Suprapubic skin (tissue), 4 donors: Measurements from ENCODE around the gene HMGN3.

Experiments used
- CTCF ChIP-seq, 2 donors: fragments of 200-600 bp in 1 of 2; fragments of 450-650 bp in 1 of 2; sonication (generic) in 1 of 2; IDR thresholded peaks; one replicate each; pipeline ENCODE4 v1.5.1; 2016 to 2019; ENCODE audit warnings: antibody characterized with exemption in 2 of 2, mild to moderate bottlenecking in 1 of 2, moderate library complexity in 1 of 2
- EP300 ChIP-seq: sonication (generic); formaldehyde crosslinking; IDR thresholded peaks from one replicate; pipeline ENCODE4 v1.6.1; 2017; ENCODE audit warnings: antibody characterized with exemption
- POLR2A ChIP-seq, 2 donors: fragments of 450-650 bp; IDR thresholded peaks; one replicate each; pipeline ENCODE4 v1.6.1; 2017; ENCODE audit warnings: antibody characterized with exemption in 2 of 2, mild to moderate bottlenecking in 2 of 2, moderate library complexity in 2 of 2
- POLR2AphosphoS5 ChIP-seq, 3 donors: sonication (generic); formaldehyde crosslinking; IDR thresholded peaks; one replicate each; pipeline ENCODE4 v1.6.1; 2017; ENCODE audit warnings: antibody characterized with exemption in 3 of 3

DNA sequence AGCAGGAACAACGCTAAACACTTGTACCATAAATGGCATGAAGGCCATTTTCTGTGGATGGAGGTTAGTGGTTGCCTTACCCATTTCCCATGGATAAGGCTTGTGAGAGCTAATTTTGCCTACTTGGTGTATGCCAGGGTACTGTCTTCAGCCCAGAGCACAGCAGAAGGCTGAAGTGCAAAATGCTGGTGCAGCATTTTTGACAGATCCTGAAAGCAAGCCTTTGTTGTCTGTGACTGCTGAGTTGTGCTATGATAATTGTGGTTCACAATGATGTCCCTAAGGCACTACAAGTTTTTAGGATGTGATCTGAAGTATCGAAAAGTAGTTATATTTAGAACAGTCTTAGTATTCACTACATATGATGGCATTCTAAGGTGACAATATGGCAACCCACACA lies 14.7 kb upstream of the HMGN3 start:
- TF ChIP-seq CTCF (IDR thresholded peaks at IDR 0.05) (no peak), POLR2A (IDR thresholded peaks at IDR 0.05) (no peak), POLR2AphosphoS5 (IDR thresholded peaks at IDR 0.05) (no peak), EP300 (no peak)
